ENCODE measurements around the gene RRAS2. TPM values are rescaled to one million over a fixed set of nuclear protein-coding genes. Genes with fewer than 3 reads are reported as not detected.
"Not testable (repeated sequence)": the region's sequence is repeated elsewhere in the genome, so short reads cannot be mapped to it uniquely, and the experiment has no call there.

Gene RRAS2
- polyA plus RNA-seq, 3 donors: 0.19 to 0.31 TPM; not detected in 1

- Mint-ChIP-seq H3K4me3 (no peak overlapping the region), H3K36me3 (no peaks in the 10 kb centered on the region), H3K27me3 (ENCODE audit: low read depth in 3 of 3) (peaks cover 1 to 2% (median 2%) of the 10 kb centered on the region in 3 donors), H3K27ac (no peak overlapping the region), H3K4me1 (no peaks in the 10 kb centered on the region), H3K9me3 (peaks cover 0 to 9% (median 9%) of the 10 kb centered on the region in 7 donors)
- no peaks in the 10 kb centered on the region for H3K9me3 ChIP-seq (replicated peaks in 1 of 2; ENCODE audit: control insufficient read depth in 1 of 2, insufficient read depth in 1 of 2, low read length in 2 of 2)
- intact Hi-C loops (cut with micrococcal nuclease): no loop called here
- no peak overlapping the region for H2AFZ ChIP-seq (ENCODE audit: insufficient read depth, low read depth, low read length, poor library complexity, severe bottlenecking)
- no peaks in the 10 kb centered on the region for H4K20me1 ChIP-seq (ENCODE audit: insufficient read depth, low read length)
- no peaks in the 10 kb centered on the region for H3K79me2 ChIP-seq (ENCODE audit: insufficient read depth, low read length)
- DNase-seq: no peak
- no peak overlapping the region for H3K4me2 ChIP-seq (replicated peaks; ENCODE audit: extremely low read depth, low read length, poor library complexity, severe bottlenecking)
- H3K27me3 ChIP-seq (ENCODE audit: control insufficient read depth in 2 of 2, insufficient read depth in 2 of 2, low read length in 2 of 2): no peaks in the 10 kb centered on the region
- no peak for TF ChIP-seq CTCF (IDR thresholded peaks at IDR 0.05)
- H3K36me3 ChIP-seq (replicated peaks in 1 of 2; ENCODE audit: control insufficient read depth in 1 of 2, insufficient read depth in 2 of 2, low read length in 2 of 2): no peaks in the 10 kb centered on the region
- no peak overlapping the region for H3K4me3 ChIP-seq (replicated peaks in 1 of 3; ENCODE audit: low read depth in 2 of 3, low read length in 3 of 3)
- no CpG with 5 or more reads among the region's 2 CpGs for WGBS (ENCODE audit: insufficient coverage)
- H3K9ac ChIP-seq (ENCODE audit: insufficient read depth, low read length, poor library complexity, severe bottlenecking): no peak overlapping the region
- H3K27ac ChIP-seq (ENCODE audit: low read depth in 1 of 2, low read length in 2 of 2): no peak overlapping the region
- H3K4me1 ChIP-seq (ENCODE audit: control insufficient read depth in 1 of 2, insufficient read depth in 2 of 2, low read length in 2 of 2): no peaks in the 10 kb centered on the region
Observed at GRCh38 chr11:14346303-14346955, 12.6 kb downstream of the RRAS2 start.

DNA sequence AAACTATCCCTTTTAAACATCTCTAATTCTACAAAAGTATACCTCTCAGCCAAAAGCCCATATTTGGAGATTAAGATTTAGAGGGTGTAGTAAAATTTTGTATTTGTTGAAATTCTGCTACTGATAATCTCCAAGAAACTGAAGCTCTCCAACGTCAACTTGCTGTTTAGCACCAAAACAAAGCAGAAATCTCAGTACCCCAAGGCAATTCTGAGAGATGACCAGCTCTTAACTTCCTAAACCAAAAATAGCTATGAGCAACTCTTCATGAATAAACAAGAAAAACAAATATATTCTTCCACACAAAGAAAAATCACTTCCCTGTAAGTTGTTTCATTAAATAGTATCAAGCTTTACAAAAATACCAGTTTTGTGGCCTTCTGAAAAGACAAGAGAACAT is 13.3 kb downstream of the RRAS2 start:
- H3K4me1 ChIP-seq (ENCODE audit: control insufficient read depth in 1 of 2, insufficient read depth in 2 of 2, low read length in 2 of 2): no peaks in the 10 kb centered on the region
- H3K9me3 ChIP-seq (replicated peaks in 1 of 2; ENCODE audit: control insufficient read depth in 1 of 2, insufficient read depth in 1 of 2, low read length in 2 of 2): no peaks in the 10 kb centered on the region
- TF ChIP-seq CTCF (IDR thresholded peaks at IDR 0.05): no peak
- no peak for DNase-seq
- H3K27me3 ChIP-seq (ENCODE audit: control insufficient read depth in 2 of 2, insufficient read depth in 2 of 2, low read length in 2 of 2): no peaks in the 10 kb centered on the region
- no CpG with 5 or more reads among the region's 1 CpG for WGBS (ENCODE audit: insufficient coverage)
- no peaks in the 10 kb centered on the region for H3K4me1 Mint-ChIP-seq
- intact Hi-C loops (cut with micrococcal nuclease): no loop called here
- no peak overlapping the region for H3K9ac ChIP-seq (ENCODE audit: insufficient read depth, low read length, poor library complexity, severe bottlenecking)
- no peak overlapping the region for H3K4me3 ChIP-seq (replicated peaks in 1 of 3; ENCODE audit: low read depth in 2 of 3, low read length in 3 of 3)
- no peak overlapping the region for H2AFZ ChIP-seq (ENCODE audit: insufficient read depth, low read depth, low read length, poor library complexity, severe bottlenecking)
- no peaks in the 10 kb centered on the region for H3K36me3 ChIP-seq (replicated peaks in 1 of 2; ENCODE audit: control insufficient read depth in 1 of 2, insufficient read depth in 2 of 2, low read length in 2 of 2)
- peaks cover 0 to 9% (median 9%) of the 10 kb centered on the region in 7 donors for H3K9me3 Mint-ChIP-seq
- H3K4me3 Mint-ChIP-seq: no peak overlapping the region
- peaks cover 1 to 2% (median 2%) of the 10 kb centered on the region in 3 donors for H3K27me3 Mint-ChIP-seq (ENCODE audit: low read depth in 3 of 3)
- H3K27ac Mint-ChIP-seq: no peak overlapping the region
- H3K36me3 Mint-ChIP-seq: no peaks in the 10 kb centered on the region
- H3K4me2 ChIP-seq (replicated peaks; ENCODE audit: extremely low read depth, low read length, poor library complexity, severe bottlenecking): no peak overlapping the region
- no peak overlapping the region for H3K27ac ChIP-seq (ENCODE audit: low read depth in 1 of 2, low read length in 2 of 2)
- H4K20me1 ChIP-seq (ENCODE audit: insufficient read depth, low read length): no peaks in the 10 kb centered on the region
- H3K79me2 ChIP-seq (ENCODE audit: insufficient read depth, low read length): no peaks in the 10 kb centered on the region

DNA sequence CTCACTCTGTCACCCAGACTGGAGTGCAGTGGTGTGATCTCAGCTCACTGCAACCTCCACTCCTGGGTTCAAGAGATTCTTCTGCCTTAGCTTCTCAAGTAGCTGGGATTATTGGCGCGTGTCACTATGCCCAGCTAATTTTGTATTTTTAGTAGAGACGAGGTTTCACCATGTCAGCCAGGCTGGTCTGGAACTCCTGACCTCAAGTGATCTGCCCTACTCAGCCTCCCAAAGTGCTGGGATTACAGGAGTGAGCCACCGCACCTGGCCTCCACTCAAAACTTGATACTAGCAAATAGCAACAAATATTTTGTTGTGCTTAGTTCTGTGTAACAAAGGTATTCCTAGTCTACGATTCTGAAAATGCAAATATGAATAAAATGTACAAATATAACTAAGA is 14.0 kb downstream of the RRAS2 start:
- WGBS (ENCODE audit: insufficient coverage): no CpG with 5 or more reads among the region's 5 CpGs
- H3K4me1 Mint-ChIP-seq; H3K36me3 ChIP-seq (replicated peaks in 1 of 2; ENCODE audit: control insufficient read depth in 1 of 2, insufficient read depth in 2 of 2, low read length in 2 of 2); H3K4me1 ChIP-seq (ENCODE audit: control insufficient read depth in 1 of 2, insufficient read depth in 2 of 2, low read length in 2 of 2); H3K9me3 ChIP-seq (replicated peaks in 1 of 2; ENCODE audit: control insufficient read depth in 1 of 2, insufficient read depth in 1 of 2, low read length in 2 of 2); intact Hi-C loops (cut with micrococcal nuclease); H3K9ac ChIP-seq (ENCODE audit: insufficient read depth, low read length, poor library complexity, severe bottlenecking); H3K4me3 ChIP-seq (replicated peaks in 1 of 3; ENCODE audit: low read depth in 2 of 3, low read length in 3 of 3); H3K9me3 Mint-ChIP-seq; H2AFZ ChIP-seq (ENCODE audit: insufficient read depth, low read depth, low read length, poor library complexity, severe bottlenecking); H3K36me3 Mint-ChIP-seq; H3K27ac ChIP-seq (ENCODE audit: low read depth in 1 of 2, low read length in 2 of 2); H3K27ac Mint-ChIP-seq; H3K4me3 Mint-ChIP-seq; DNase-seq; H3K27me3 ChIP-seq (ENCODE audit: control insufficient read depth in 2 of 2, insufficient read depth in 2 of 2, low read length in 2 of 2); H3K4me2 ChIP-seq (replicated peaks; ENCODE audit: extremely low read depth, low read length, poor library complexity, severe bottlenecking); H3K27me3 Mint-ChIP-seq (ENCODE audit: low read depth in 3 of 3); H4K20me1 ChIP-seq (ENCODE audit: insufficient read depth, low read length); H3K79me2 ChIP-seq (ENCODE audit: insufficient read depth, low read length): not testable (repeated sequence)

All from CD14-positive monocyte (primary cell).